HG02852 (cell line): ENCODE data around the gene ANKUB1.
A peak's percentile ranks its signal among the peaks of the same experiment; 100 is the strongest.

Experiments
- ATAC-seq: cut with Tn5 transposase; IDR thresholded peaks from one replicate; pipeline ENCODE4 v1.9.1; 2021; ENCODE audit warnings: mild to moderate bottlenecking, moderate library complexity; ENCODE audit not compliant: unreplicated experiment

Gene ANKUB1

GRCh38 chr3:149765762-149766334, 26.5 kb downstream of the ANKUB1 start:
- no peak for ATAC-seq

- ATAC-seq, result no peak
Measured at GRCh38 chr3:149764302-149764701, 28.1 kb downstream of the ANKUB1 start.

- ATAC-seq, result no peak
Measured at GRCh38 chr3:149763565-149764195, 28.7 kb downstream of the ANKUB1 start.

GRCh38 chr3:149753717-149754116, 38.6 kb downstream of the ANKUB1 start:
- ATAC-seq, result no peak

- ATAC-seq, result no peak
Measured at GRCh38 chr3:149752788-149753136, 39.6 kb downstream of the ANKUB1 start.

- ATAC-seq, result peak; percentile 99
Measured at GRCh38 chr3:149752051-149752787, 40.1 kb downstream of the ANKUB1 start, which contains the start of gene COMMD2. TSS of gene COMMD2 (minus strand) at chr3:149752489. CDS start at chr3:149752444, 45 bp downstream.

GRCh38 chr3:149751551-149751950, 40.8 kb downstream of the ANKUB1 start:
- ATAC-seq, result no peak

GRCh38 chr3:149744606-149745005, 47.7 kb downstream of the ANKUB1 start:
- no peak for ATAC-seq

- no peak for ATAC-seq
Measured at GRCh38 chr3:149744151-149744550, 48.2 kb downstream of the ANKUB1 start.

- no peak for ATAC-seq
Measured at GRCh38 chr3:149739396-149739795, 53.0 kb downstream of the ANKUB1 start.

- no peak for ATAC-seq
Measured at GRCh38 chr3:149738876-149739275, 53.5 kb downstream of the ANKUB1 start.

- no peak for ATAC-seq
Measured at GRCh38 chr3:149736953-149737205, 55.5 kb downstream of the ANKUB1 start.

- no peak for ATAC-seq
Measured at GRCh38 chr3:149736175-149736952, 56.0 kb downstream of the ANKUB1 start.

- ATAC-seq, result no peak
Measured at GRCh38 chr3:149732234-149732633, 60.1 kb downstream of the ANKUB1 start.

GRCh38 chr3:149727656-149728055, 64.7 kb downstream of the ANKUB1 start:
- ATAC-seq, result no peak

- ATAC-seq, result peak; percentile 94
Measured at GRCh38 chr3:149726716-149727407, 65.5 kb downstream of the ANKUB1 start.

GRCh38 chr3:149723781-149724180, 68.6 kb downstream of the ANKUB1 start:
- ATAC-seq, result no peak

GRCh38 chr3:149720918-149721317, 71.4 kb downstream of the ANKUB1 start:
- no peak for ATAC-seq

- ATAC-seq, result no peak
Measured at GRCh38 chr3:149717391-149718056, 74.8 kb downstream of the ANKUB1 start.

- no peak for ATAC-seq
Measured at GRCh38 chr3:149716984-149717383, 75.4 kb downstream of the ANKUB1 start.

GRCh38 chr3:149715247-149715646, 77.1 kb downstream of the ANKUB1 start:
- no peak for ATAC-seq
